ENCODE data around the gene GRIK5.

- TF ChIP-seq CTCF (IDR thresholded peaks at IDR 0.05): no peak
- TF ChIP-seq POLR2AphosphoS5 (IDR thresholded peaks at IDR 0.05): no peak
Measured at GRCh38 chr19:42006569-42006968, 63.4 kb downstream of the GRIK5 start.

Data from gastroesophageal sphincter (tissue), 3 donors.